HG03280 (cell line): ENCODE results near the gene RAN.
A peak's percentile ranks its signal among the peaks of the same experiment; 100 is the strongest.
"Not testable (repeated sequence)": the region's sequence is repeated elsewhere in the genome, so short reads cannot be mapped to it uniquely, and the experiment has no call there.

Experiments
- ATAC-seq: cut with Tn5 transposase; IDR thresholded peaks from one replicate; pipeline ENCODE4 v1.9.1; 2021; ENCODE audit warnings: mild to moderate bottlenecking, moderate library complexity; ENCODE audit not compliant: unreplicated experiment

RAN gene

DNA sequence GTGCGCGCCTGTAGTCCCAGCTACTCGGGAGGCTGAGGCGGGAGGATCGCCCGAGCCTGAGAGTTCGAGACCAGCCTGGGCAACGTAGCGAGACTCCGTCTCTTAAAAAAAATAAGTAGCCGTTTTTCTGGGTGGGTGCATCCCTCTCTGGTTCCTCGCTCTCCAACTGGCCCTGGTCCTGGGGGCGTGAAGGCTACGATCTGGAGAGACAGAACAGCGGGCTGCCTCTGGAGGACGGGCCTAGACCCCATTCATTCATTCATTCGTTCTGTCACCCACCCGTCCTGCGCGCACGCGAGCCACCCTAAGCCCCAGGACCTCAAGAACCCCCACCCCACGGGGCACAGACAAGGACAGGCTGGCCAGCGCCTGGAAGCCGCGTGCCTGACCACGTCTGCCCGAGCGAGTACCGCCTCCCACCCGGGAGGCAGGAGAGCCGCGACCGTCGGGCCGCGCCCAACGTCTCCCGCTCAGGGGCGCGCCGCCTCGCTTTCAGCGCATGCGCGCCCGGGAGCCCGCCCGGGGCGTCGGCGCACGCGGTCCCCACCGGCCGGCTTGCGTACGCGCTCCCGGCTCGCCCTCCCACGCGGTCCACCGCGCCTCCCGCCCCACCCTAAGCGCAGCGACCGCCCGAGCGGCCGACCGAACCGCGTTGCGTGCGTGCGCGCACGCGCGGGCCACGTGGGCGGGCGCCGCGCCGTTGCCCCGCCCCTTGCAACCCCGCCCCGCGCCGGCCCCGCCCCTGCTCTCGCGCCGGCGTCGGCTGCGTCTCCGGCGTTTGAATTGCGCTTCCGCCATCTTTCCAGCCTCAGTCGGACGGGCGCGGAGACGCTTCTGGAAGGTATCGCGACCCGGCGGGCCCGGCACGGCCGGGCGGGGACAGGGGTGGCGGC lies at the start of gene RAN:
TSS of gene RAN (plus strand) at position 781 of the 893 bp plus-strand sequence. CDS start 528 bp downstream, outside the sequence.
- ATAC-seq, result peak; percentile 77

DNA sequence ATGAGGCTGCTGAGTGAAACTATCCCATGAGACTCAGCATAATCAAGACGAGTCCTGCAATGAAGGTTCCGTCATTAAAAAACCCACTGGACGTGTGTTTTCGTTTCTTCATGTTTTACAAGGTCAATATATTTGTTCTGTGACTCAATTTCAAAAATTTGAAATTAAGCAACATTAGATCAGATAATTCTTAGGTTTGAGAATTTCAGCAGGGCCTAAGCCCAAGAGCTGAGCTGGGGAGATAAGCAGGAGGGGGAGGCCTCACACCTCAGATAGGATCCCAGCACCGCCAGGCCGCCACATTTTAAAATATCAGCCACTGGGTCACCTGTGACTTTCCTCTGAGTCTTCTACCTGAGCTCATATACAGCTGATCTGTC lies 46.1 kb upstream of the RAN start:
- no peak for ATAC-seq

- ATAC-seq, result no peak
Measured at GRCh38 chr12:130826151-130826801, 45.6 kb upstream of the RAN start.

- ATAC-seq, result no peak
Measured at GRCh38 chr12:130827432-130827831, 44.4 kb upstream of the RAN start.

GRCh38 chr12:130828895-130829294 lies 43.0 kb upstream of the RAN start:
- ATAC-seq, result no peak

DNA sequence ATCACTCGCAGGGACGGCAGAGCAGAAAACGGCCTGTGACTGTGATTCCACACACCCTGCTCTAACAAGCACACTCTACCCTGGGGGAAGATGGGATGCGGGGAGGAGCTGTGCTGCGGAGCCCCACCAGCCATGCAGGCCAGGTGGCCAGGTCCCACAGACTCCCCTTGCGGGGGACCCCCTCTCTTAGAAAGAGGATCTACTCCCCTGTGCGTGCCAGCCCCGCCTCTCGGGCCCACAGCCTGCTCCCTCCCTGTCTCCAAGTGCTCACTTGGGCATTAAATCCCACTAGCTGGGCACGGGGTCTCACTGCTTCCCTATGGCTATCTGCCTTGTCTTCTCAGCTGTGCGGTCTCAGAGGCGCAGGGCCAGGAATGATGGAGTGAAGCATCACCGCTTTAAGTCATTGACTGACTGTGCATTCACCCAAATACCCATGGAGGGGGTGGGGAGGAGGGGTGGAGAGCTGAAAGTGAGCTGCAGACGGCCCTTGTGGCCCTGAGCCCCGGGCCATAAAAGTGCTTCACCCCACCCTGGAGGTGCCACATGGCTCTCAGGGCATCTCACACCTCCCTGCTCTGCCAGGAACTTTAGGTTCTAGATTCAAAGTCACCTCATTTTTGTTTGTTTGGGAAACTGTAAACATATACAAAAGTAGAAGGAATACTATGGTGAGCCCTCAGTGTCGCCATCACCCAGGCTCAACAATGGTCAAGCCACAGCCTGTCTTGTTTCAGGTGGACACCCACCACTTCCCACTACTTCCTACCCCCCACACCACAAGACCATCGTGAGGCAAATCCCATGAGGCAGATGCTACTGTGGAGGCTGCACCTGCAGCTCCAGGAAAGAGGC lies 42.2 kb upstream of the RAN start:
- ATAC-seq, result no peak

DNA sequence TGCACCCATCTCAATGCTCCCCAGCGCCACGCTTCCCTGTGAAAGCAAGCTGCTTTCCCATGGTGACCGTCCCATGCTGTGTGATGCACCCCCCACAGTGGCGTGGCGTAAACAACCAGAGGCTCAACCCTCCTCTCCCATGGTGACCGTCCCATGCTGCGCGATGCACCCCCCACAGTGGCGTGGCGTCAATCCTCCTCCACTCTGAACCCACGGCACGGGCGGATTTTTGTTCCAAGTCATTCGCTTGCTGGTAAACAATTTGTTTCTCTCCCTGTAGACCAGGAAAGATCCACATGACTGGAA lies 41.7 kb upstream of the RAN start:
- ATAC-seq, result no peak

DNA sequence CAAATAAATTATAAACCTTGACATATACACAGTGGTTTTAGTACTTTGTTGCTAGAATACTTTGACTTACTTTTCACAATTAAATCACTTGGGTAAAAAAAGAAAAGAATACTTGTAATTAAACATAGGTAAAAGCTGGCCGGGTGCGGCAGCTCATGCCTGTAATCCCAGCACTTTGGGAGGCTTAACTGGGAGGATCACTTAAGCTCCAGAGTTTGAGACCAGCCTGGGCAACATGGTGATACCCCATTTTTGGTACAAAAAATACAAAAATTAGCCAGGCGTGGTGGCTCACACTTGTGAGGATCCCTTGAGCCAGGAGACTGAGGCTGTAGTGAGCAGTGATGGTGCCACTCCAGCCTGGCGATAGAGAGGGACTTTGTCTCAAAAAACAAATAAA lies 40.6 kb upstream of the RAN start:
- ATAC-seq, result no peak

- no peak for ATAC-seq
Measured at GRCh38 chr12:130831876-130832405, 39.9 kb upstream of the RAN start.

GRCh38 chr12:130832561-130833209 lies 39.2 kb upstream of the RAN start:
- no peak for ATAC-seq

DNA sequence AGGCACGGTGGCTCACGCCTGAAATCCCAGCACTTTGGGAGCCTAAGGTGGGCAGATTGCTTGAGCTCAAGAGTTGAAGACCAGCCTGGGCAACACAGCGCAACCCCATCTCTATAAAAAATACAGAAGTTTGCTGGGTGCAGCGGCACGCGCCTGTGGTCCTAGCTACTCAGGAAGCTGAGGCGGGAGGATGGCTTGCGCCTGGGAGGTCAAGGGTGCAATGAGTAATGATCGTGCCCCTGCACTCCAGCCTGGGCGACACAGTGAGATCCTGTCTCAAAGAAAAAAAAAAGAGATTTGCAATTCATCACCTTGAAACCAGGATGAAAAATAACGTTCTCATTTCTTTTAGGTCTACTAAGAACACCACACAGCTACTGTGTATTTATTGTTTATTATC lies 36.9 kb upstream of the RAN start:
- no peak for ATAC-seq

DNA sequence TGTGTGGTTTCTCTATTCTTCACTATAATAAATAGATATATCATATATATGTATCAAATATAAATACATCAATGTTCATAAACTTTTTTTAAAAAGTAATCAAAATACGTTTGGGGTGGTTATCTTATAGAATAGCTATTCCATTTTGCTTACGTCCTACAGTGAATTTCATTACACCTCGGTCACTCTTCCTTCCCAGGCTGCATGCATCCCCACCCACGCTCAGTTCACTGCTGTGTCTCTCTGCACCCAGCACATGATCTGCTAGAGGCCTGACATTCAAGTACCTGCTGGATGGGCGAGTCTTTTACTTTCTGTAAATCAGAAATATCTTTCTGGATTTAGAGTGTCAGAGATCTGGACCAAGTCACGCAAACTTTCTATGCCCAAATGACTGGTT lies 36.4 kb upstream of the RAN start:
- no peak for ATAC-seq

- peak; percentile 26 for ATAC-seq
Measured at GRCh38 chr12:130838284-130838950, 33.4 kb upstream of the RAN start.

DNA sequence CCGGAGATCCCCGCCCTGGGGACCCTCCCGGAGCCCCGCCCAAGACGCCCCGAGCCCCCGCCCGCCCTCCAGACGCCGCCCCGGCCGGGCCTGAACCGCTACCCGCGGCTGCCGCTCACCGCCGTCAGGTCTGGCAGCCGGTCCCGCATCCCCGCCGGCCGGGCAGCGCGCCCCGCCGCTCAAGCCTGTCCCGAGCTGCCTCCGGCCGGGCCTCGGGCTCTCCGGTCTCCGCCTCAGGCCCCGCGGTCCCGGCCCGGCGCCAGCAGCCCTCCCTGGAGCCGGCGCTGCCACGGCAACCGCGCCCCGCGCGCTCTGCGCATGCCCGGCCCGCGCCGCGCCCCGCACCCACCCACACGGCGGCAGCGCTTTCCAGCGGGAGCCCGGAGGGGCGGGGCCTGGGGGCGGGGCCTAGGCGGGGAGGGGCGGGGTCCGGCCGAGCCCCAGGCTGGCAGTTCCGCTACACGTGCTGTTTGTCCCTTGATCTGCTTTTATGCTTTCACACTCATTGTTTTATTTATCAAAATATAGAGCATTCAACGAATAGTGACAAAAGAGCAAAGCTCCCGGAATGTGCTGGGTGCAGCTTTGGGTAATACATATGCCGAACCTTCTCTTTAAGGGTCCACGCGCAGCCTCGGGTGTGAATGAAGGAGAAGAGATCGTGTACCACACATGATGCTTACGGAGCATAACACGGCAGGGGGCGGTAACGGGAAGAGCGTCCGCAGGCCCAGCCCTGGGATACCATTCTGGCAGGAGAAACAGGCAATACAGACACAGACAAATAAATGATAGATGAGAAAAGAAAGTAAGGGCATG lies 32.7 kb upstream of the RAN start, which contains the start of gene STX2:
TSS of gene STX2 (minus strand) at position 300 of the 819 bp plus-strand sequence. CDS start at position 149, 151 bp downstream.
- ATAC-seq, result peak; percentile 89

DNA sequence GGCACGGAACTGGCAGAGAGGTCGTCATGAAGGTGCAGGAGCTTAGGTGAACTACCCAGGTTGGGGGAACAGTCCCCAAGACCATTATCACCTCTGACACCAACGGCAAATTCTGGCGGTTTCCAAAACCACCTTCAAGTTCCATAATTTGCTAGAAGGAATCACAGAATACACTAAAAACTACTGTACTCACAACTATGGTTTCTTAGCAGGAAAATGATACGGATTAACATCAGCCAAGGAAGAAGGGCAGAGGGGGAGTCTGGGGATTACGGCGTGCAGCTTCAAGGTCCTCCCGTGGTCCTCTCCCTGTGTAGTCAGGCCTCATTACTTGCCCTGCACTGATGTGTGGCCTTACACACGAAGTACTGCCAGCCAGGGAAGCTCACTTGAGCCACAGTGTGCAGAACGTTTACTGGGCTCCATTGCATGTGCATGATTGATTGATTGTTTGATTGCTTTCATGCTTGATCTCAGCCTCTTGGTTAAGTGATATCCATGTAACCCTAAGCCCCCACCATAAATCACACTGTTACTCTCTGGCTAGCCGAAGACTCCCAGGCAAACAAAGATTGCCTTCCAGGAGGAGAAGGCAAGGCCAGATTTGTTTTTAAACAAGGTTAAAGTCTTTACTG lies 32.0 kb upstream of the RAN start:
- no peak for ATAC-seq

DNA sequence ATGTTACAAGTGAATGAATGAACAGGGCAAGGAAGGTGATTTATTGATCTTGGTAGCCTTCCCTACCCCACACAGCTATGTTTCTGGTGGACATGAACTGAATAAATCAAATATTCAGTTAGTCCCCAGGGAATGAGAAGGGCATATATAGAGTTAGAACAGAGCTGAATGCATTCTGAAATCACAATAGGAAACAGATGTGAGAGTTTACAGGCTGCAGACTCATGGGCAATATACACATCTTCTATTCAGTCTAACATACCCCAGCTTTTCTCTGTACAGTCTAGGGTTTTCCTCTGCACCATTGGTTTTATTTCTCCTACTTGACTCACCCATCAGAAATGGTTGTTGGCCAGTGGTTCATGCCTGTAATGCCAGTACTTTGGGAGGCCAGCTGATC lies 25.5 kb upstream of the RAN start:
- no peak for ATAC-seq

DNA sequence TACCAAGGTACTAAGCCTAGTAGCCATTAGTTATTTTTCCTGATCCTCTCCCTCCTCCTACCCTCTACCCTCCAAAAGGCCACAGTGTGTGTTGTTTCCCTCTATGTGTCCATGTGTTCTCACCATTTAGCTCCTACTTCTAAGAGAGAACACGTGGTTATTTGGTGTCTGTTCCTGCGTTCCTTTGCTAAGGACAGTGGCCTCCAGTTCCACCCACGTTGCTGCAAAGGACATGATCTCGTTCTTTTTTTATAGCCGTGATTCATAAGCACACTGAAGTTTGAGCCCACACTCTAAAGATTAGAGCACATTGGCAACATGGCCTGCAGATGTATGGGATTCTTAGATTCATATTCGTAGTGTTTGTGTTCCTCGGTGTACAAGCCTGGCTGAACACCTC lies 24.8 kb upstream of the RAN start:
- ATAC-seq, result no peak

DNA sequence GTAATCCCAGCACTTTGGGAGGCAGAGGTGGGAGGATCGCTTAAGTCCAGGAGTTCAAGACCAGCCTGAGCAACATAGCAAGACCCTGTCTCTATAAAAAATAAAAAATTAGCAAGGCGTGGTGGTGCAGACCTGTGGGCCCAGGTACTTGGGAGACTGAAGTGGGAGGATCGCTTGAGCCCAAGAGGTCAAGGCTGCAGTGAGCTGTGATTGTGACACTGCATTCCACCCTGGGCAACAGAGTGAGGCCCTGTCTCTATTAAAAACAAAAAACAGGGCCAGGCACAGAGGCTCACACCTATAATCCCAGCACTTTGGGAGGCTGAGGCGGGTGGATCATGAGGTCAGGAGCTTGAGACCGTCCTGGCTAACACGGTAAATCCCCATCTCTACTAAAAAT lies 23.8 kb upstream of the RAN start:
- ATAC-seq, result not testable (repeated sequence)

GRCh38 chr12:130848785-130849305 lies 23.0 kb upstream of the RAN start:
- ATAC-seq, result not testable (repeated sequence)
